Endothelial cell of umbilical vein (primary cell): ENCODE data around the gene DMAC1. TPM values are rescaled to one million over a fixed set of nuclear protein-coding genes. Genes with fewer than 3 reads are reported as not detected.

Source experiments
- BruUV-seq: library from RNA; stranded (reverse); fragments of 400-500 nt; replicated peaks from 2 replicates; lab custom pipeline; 2021; lab: Mats Ljungman, UMichigan
- CTCF ChIA-PET: fragments of 300-600, 350-600 bp; sonication (Branson Sonifier 250); formaldehyde crosslinking; loops from one replicate; lab custom pipeline; 2021; ENCODE audit warnings: antibody characterized with exemption, inconsistent platforms; lab: Charles Lee
- POLR2A ChIA-PET: fragments of 300-600, 350-600 bp; sonication (Branson Sonifier 250); formaldehyde crosslinking; loops from one replicate; lab custom pipeline; 2021; ENCODE audit warnings: antibody characterized with exemption, inconsistent platforms; lab: Charles Lee
- DNase-seq: peaks from one replicate; pipeline ENCODE4 v3.0.0-alpha.2; 2011; ENCODE audit warnings: low read depth, low spot score
- FAIRE-seq: peaks from 2 replicates; lab custom pipeline; 2011; peaks lifted over from hg19 to GRCh38; lab: Jason Lieb, UNC
- H2AFZ ChIP-seq: 2 replicates; pipeline ENCODE4 v1.6.0; 2012; ENCODE audit warnings: low read depth, low read length, control low read depth, inconsistent platforms
- H3K27ac ChIP-seq: 2 replicates; pipeline ENCODE4 v1.5.1; 2011; ENCODE audit warnings: low read depth, mild to moderate bottlenecking, control low read depth, low read length, moderate library complexity; ENCODE audit not compliant: insufficient read depth
- H3K27me3 ChIP-seq, 2 experiments: 2 replicates each; pipeline versions ENCODE4 v1.6.0 to v1.6.1; 2011; ENCODE audit warnings: low read length in 2 of 2, mixed read lengths in 1 of 2; ENCODE audit not compliant: control insufficient read depth in 2 of 2, insufficient read depth in 2 of 2
- H3K36me3 ChIP-seq, 2 experiments: 2 replicates in 1 of 2; 3 replicates in 1 of 2; pipeline ENCODE4 v1.5.1; 2011; ENCODE audit warnings: low read length in 2 of 2, mild to moderate bottlenecking in 1 of 2, moderate library complexity in 1 of 2; ENCODE audit not compliant: control insufficient read depth in 2 of 2, insufficient read depth in 2 of 2; ENCODE audit errors: extremely low read depth in 1 of 2
- H3K4me1 ChIP-seq: 3 replicates; pipeline ENCODE4 v1.5.1; 2011; ENCODE audit warnings: mild to moderate bottlenecking, low read length; ENCODE audit not compliant: control insufficient read depth, insufficient read depth; ENCODE audit errors: extremely low read depth
- H3K4me2 ChIP-seq: 2 replicates; pipeline ENCODE4 v1.6.1; 2011; ENCODE audit warnings: low read length, control low read depth, mixed read lengths; ENCODE audit not compliant: insufficient read depth
- H3K4me3 ChIP-seq, 3 experiments: fragments of 200-600 bp in 1 of 3; sonication (generic), shearing (Covaris generic) in 1 of 3; replicated peaks in 1 of 3; 2 replicates each; pipeline ENCODE4 v1.5.1; 2011 to 2016; ENCODE audit warnings: control low read depth in 3 of 3, low read length in 3 of 3, mild to moderate bottlenecking in 2 of 3, inconsistent platforms in 1 of 3, low read depth in 1 of 3, moderate library complexity in 1 of 3; ENCODE audit not compliant: insufficient read depth in 1 of 3
- H3K79me2 ChIP-seq: 2 replicates; pipeline ENCODE4 v1.6.0; 2012; ENCODE audit warnings: low read length, inconsistent platforms; ENCODE audit not compliant: control insufficient read depth, insufficient read depth
- H3K9ac ChIP-seq: replicated peaks from 2 replicates; pipeline ENCODE3; 2011; ENCODE audit warnings: low read length, control low read depth; ENCODE audit not compliant: insufficient read depth; ENCODE audit errors: extremely low read depth
- H3K9me1 ChIP-seq: replicated peaks from 3 replicates; pipeline ENCODE4 v1.6.0; 2011; ENCODE audit warnings: mild to moderate bottlenecking, low read length; ENCODE audit not compliant: control insufficient read depth, insufficient read depth; ENCODE audit errors: extremely low read depth
- H3K9me3 ChIP-seq: replicated peaks from 2 replicates; pipeline ENCODE4 v1.5.1; 2012; ENCODE audit warnings: low read length, inconsistent platforms; ENCODE audit not compliant: control insufficient read depth, insufficient read depth
- H4K20me1 ChIP-seq: replicated peaks from 2 replicates; pipeline ENCODE3; 2011; ENCODE audit warnings: mild to moderate bottlenecking, low read length; ENCODE audit not compliant: control insufficient read depth, insufficient read depth; ENCODE audit errors: extremely low read depth
- CTCF ChIP-seq, 2 donors: IDR thresholded peaks; 1 replicate in 1 of 2; 2 replicates in 1 of 2; pipeline ENCODE4 v1.5.1; 2011; ENCODE audit warnings: low read length in 2 of 2, mild to moderate bottlenecking in 2 of 2, moderate library complexity in 2 of 2, control low read depth in 1 of 2, inconsistent platforms in 1 of 2, low read depth in 1 of 2; ENCODE audit not compliant: insufficient read depth in 1 of 2; ENCODE audit errors: extremely low read depth in 1 of 2
- EZH2 ChIP-seq: IDR thresholded peaks from 2 replicates; pipeline ENCODE4 v1.6.1; 2012; ENCODE audit warnings: borderline replicate concordance, low read depth, mild to moderate bottlenecking, moderate library complexity, low read length, inconsistent platforms; ENCODE audit not compliant: severe bottlenecking
- FOS ChIP-seq: IDR thresholded peaks from 2 replicates; pipeline ENCODE4 v1.6.1; 2011; ENCODE audit warnings: mild to moderate bottlenecking, low read length, moderate library complexity, borderline replicate concordance; ENCODE audit not compliant: insufficient read depth
- GATA2 ChIP-seq: IDR thresholded peaks from 2 replicates; pipeline ENCODE4 v1.7.0; 2011; ENCODE audit warnings: low read depth, mild to moderate bottlenecking, moderate library complexity, mixed read lengths, low read length; ENCODE audit not compliant: insufficient read length, insufficient read depth
- JUN ChIP-seq: IDR thresholded peaks from 2 replicates; pipeline ENCODE4 v1.6.1; 2011; ENCODE audit warnings: borderline replicate concordance, low read depth; ENCODE audit not compliant: insufficient read length, insufficient read depth
- MAX ChIP-seq: IDR thresholded peaks from 2 replicates; pipeline ENCODE4 v1.6.1; 2011; ENCODE audit not compliant: insufficient read depth, insufficient read length
- MYC ChIP-seq: IDR thresholded peaks from one replicate; pipeline ENCODE4 v1.6.1; 2011; ENCODE audit warnings: mild to moderate bottlenecking, low read depth, low read length
- POLR2A ChIP-seq: IDR thresholded peaks from 2 replicates; pipeline ENCODE4 v1.6.1; 2012; ENCODE audit warnings: low read depth, mild to moderate bottlenecking, control low read depth, low read length
- POLR2AphosphoS5 ChIP-seq: IDR thresholded peaks from 2 replicates; pipeline ENCODE4 v1.6.1; 2012; ENCODE audit warnings: low read depth, mild to moderate bottlenecking, control low read depth, low read length, moderate library complexity; ENCODE audit not compliant: insufficient read depth
- dilution Hi-C: fragments of 300-500 bp; cut with MboI; formaldehyde crosslinking; loops from one replicate; pipeline ENCODE4 v1.15.0; 2019; ENCODE audit warnings: low sequenced_read_pairs; ENCODE audit not compliant: extremely low pct_ligation_motif_present
- intact Hi-C: fragments of 100-400 bp; cut with micrococcal nuclease; formaldehyde crosslinking; loops from one replicate; pipeline ENCODE4 v1.10.0; 2022
- polyA plus RNA-seq, 4 experiments: library from polyadenylated mRNA; depleted of rRNA in 3 of 4; stranded (reverse) in 3 of 4; unstranded in 1 of 4; fragments of >200 nt; gene quantifications; 2 replicates each; pipeline versions ENCODE4 v1.2.1 to v1.2.3, GENCODE V29; 2011 to 2012; ENCODE audit warnings: missing spikeins in 1 of 4
- total RNA-seq: library from RNA; stranded (reverse); gene quantifications from 2 replicates; pipeline ENCODE4 v1.2.3, GENCODE V29; 2021

Gene DMAC1
- total and polyA plus RNA-seq, 2 donors (not counting 3 experiments of a cell fraction or from before 2014, with no cell fraction given), result 15.8 to 44.0 TPM

- BruUV-seq, result no TSS peak
- dilution Hi-C loops (no loop called here), intact Hi-C loops (no loop called here)
- DNase-seq (no peak), FAIRE-seq (no peak)
- no peaks in the 10 kb centered on the region for H3K36me3 ChIP-seq
- H3K27ac ChIP-seq, result no peak overlapping the region
- H3K9me3 ChIP-seq, result no peaks in the 10 kb centered on the region
- no peaks in the 10 kb centered on the region for H4K20me1 ChIP-seq
- no peak overlapping the region for H2AFZ ChIP-seq
- no peaks in the 10 kb centered on the region for H3K27me3 ChIP-seq
- H3K9ac ChIP-seq, result no peak overlapping the region
- no peak for TF ChIP-seq POLR2AphosphoS5
- no peak for TF ChIP-seq MYC
- no peak for TF ChIP-seq POLR2A
- TF ChIP-seq CTCF (IDR thresholded peaks at IDR 0.05; ENCODE audit: extremely low read depth in 1 of 2, insufficient read depth in 1 of 2, low read depth in 1 of 2, low read length in 2 of 2), result no peak
- TF ChIP-seq GATA2, result no peak
- TF ChIP-seq EZH2, result no peak
- TF ChIP-seq MAX, result no peak
- TF ChIP-seq FOS, result no peak
- no peak for TF ChIP-seq JUN
- H3K4me2 ChIP-seq, result no peak overlapping the region
- H3K79me2 ChIP-seq, result no peaks in the 10 kb centered on the region
- POLR2A ChIA-PET, result no interaction called here
- CTCF ChIA-PET, result no interaction called here
- no peak overlapping the region for H3K4me3 ChIP-seq
- H3K9me1 ChIP-seq, result no peaks in the 10 kb centered on the region
- H3K4me1 ChIP-seq, result no peaks in the 10 kb centered on the region
These were observed 35.0 kb upstream of the DMAC1 start for GRCh38 chr9:7834531-7834930.
